HG03342 (cell line): ENCODE data around the gene NBAS.
"Not testable (repeated sequence)": the region's sequence is repeated elsewhere in the genome, so short reads cannot be mapped to it uniquely, and the experiment has no call there.

Experiments
- ATAC-seq: cut with Tn5 transposase; IDR thresholded peaks from one replicate; pipeline ENCODE4 v1.9.1; 2021; ENCODE audit warnings: mild to moderate bottlenecking, moderate library complexity; ENCODE audit not compliant: unreplicated experiment

NBAS gene

GRCh38 chr2:15278296-15278695 lies 282.8 kb downstream of the NBAS start:
- no peak for ATAC-seq

- no peak for ATAC-seq
Measured at GRCh38 chr2:15275346-15275745, 285.8 kb downstream of the NBAS start.

GRCh38 chr2:15273452-15273851 lies 287.7 kb downstream of the NBAS start:
- ATAC-seq: no peak

- no peak for ATAC-seq
Measured at GRCh38 chr2:15272942-15273341, 288.2 kb downstream of the NBAS start.

GRCh38 chr2:15271941-15272542 lies 289.1 kb downstream of the NBAS start:
- ATAC-seq: no peak

GRCh38 chr2:15271276-15271675 lies 289.9 kb downstream of the NBAS start:
- ATAC-seq: no peak

- no peak for ATAC-seq
Measured at GRCh38 chr2:15269043-15269442, 292.1 kb downstream of the NBAS start.

GRCh38 chr2:15265889-15266288 lies 295.2 kb downstream of the NBAS start:
- ATAC-seq: no peak

- no peak for ATAC-seq
Measured at GRCh38 chr2:15263976-15264685, 297.0 kb downstream of the NBAS start.

GRCh38 chr2:15262792-15263191 lies 298.3 kb downstream of the NBAS start:
- no peak for ATAC-seq

GRCh38 chr2:15260835-15261234 lies 300.3 kb downstream of the NBAS start:
- no peak for ATAC-seq

- ATAC-seq: no peak
Measured at GRCh38 chr2:15260196-15260595, 300.9 kb downstream of the NBAS start.

GRCh38 chr2:15259356-15259756 lies 301.8 kb downstream of the NBAS start:
- ATAC-seq: no peak

GRCh38 chr2:15258385-15258784 lies 302.7 kb downstream of the NBAS start:
- ATAC-seq: not testable (repeated sequence)

GRCh38 chr2:15253835-15254286 lies 307.3 kb downstream of the NBAS start:
- no peak for ATAC-seq

- ATAC-seq: no peak
Measured at GRCh38 chr2:15253247-15253646, 307.9 kb downstream of the NBAS start.

- no peak for ATAC-seq
Measured at GRCh38 chr2:15251753-15252152, 309.4 kb downstream of the NBAS start.

GRCh38 chr2:15250946-15251345 lies 310.2 kb downstream of the NBAS start:
- ATAC-seq: not testable (repeated sequence)

- ATAC-seq: no peak
Measured at GRCh38 chr2:15246870-15247269, 314.3 kb downstream of the NBAS start.

- ATAC-seq: no peak
Measured at GRCh38 chr2:15243762-15244161, 317.4 kb downstream of the NBAS start.

- ATAC-seq: no peak
Measured at GRCh38 chr2:15242936-15243461, 318.1 kb downstream of the NBAS start.

- no peak for ATAC-seq
Measured at GRCh38 chr2:15241929-15242328, 319.2 kb downstream of the NBAS start.
